Metanephros (tissue), 1 donor: ENCODE data around the gene PCDHGA1. TPM values are rescaled to one million over a fixed set of nuclear protein-coding genes. Genes with fewer than 3 reads are reported as not detected.

ENCODE experiments used
- total RNA-seq: library from RNA; depleted of rRNA; stranded (reverse); fragments of >200 nt; gene quantifications from one replicate; pipeline ENCODE4 v1.2.3, GENCODE V29; 2014

Gene PCDHGA1
- total RNA-seq, 1 donor from 2014 or later: 1.1 TPM

GRCh38 chr5:141397756-141398551, 67.6 kb downstream of the PCDHGA1 start, which contains the start of gene PCDHGB5:
PCDHGB5 (plus strand) TSS chr5:141397947; CDS start chr5:141398128, 181 bp downstream.

DNA sequence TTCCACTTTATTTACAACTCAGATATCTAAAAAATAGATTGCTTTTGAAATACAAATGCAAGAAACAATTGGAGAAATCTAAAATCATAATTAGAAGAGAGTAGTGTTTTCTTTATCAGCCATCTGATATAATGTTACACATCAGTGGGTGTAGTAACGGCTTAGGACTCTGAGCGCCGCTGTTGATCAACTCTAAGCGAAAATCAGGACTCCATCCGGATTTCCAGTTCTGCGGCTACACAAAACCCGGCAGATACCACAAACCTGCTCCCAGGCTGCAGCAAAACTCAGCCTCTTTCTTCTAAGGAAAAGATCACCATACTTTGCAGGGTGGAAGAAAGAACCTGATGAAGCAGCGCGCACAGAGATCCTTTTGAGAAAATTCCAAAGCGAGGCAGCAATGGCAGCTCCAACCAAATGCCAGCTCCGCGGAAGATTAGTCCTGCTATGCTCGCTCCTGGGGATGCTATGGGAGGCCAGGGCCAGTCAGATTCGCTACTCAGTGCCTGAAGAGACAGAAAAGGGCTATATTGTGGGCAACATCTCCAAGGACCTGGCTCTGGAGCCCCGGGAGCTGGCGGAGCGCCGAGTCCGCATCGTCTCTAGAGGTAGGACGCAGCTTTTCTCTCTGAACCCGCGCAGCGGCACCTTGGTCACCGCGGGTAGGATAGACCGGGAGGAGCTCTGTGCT, 72.4 kb downstream of the PCDHGA1 start, which contains the start of gene PCDHGA9:
TSS of gene PCDHGA9 (plus strand) at position 226 of the 691 bp plus-strand sequence. CDS start at position 401, 175 bp downstream.

GRCh38 chr5:141407790-141408505, 77.6 kb downstream of the PCDHGA1 start, which contains the start of gene PCDHGB6:
PCDHGB6 (plus strand) TSS chr5:141408021; CDS start chr5:141408203, 182 bp downstream.

DNA sequence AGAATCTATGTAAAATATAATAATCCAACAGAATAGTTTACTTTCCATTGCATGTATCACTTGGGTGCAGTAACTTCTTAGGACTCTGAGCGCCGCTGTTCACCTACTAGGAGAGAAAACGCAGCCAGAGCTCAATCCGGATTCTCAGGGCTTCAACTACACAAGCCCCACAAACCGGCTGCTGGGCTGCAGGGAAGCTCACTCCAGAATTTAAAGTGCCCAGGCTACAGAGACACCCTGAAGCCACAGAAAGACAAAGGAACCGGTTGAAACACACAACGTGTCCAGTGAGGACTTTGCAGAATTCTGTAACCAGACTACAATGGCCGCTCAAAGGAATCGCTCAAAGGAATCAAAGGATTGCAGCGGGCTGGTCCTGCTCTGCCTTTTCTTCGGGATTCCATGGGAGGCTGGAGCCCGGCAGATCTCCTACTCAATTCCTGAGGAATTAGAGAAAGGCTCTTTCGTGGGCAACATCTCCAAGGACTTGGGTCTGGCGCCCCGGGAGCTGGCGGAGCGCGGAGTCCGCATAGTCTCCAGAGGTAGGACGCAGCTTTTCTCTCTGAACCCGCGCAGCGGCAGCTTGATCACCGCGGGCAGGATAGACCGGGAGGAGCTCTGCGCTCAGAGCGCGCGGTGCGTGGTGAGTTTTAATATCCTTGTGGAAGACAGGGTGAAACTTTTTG, 82.7 kb downstream of the PCDHGA1 start, which contains the start of gene PCDHGA10:
TSS of gene PCDHGA10 (plus strand) at position 134 of the 686 bp plus-strand sequence. CDS start at position 323, 189 bp downstream.

GRCh38 chr5:141417494-141418172, 87.3 kb downstream of the PCDHGA1 start, which contains the start of gene PCDHGB7:
PCDHGB7 (plus strand) TSS chr5:141417677; CDS start chr5:141417860, 183 bp downstream.

DNA sequence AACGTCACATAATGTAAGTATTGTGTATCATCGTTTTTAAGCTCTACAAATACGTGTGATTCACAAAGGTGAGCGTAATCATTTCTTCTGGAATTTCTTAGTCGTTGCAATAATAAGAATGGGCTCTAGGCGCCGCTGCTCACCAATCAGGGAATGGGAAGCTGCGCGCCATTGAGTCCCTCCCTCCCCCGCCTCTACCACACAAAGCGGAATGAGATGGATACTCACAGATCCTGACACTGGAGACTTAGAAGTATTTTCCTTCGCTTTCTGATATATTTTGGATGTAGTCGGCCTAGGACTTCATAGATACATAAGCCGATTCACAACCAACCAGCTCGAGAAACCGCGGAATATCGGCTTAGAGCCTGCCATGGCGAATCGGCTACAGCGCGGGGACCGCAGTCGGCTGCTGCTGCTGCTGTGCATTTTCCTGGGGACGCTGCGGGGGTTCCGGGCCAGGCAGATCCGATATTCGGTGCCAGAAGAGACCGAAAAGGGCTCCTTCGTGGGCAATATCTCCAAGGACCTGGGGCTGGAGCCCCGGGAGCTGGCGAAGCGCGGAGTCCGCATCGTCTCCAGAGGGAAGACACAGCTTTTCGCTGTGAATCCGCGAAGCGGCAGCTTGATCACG, 90.7 kb downstream of the PCDHGA1 start, which contains the start of gene PCDHGA11:
TSS of gene PCDHGA11 (plus strand) at position 197 of the 634 bp plus-strand sequence. CDS start at position 374, 177 bp downstream.

DNA sequence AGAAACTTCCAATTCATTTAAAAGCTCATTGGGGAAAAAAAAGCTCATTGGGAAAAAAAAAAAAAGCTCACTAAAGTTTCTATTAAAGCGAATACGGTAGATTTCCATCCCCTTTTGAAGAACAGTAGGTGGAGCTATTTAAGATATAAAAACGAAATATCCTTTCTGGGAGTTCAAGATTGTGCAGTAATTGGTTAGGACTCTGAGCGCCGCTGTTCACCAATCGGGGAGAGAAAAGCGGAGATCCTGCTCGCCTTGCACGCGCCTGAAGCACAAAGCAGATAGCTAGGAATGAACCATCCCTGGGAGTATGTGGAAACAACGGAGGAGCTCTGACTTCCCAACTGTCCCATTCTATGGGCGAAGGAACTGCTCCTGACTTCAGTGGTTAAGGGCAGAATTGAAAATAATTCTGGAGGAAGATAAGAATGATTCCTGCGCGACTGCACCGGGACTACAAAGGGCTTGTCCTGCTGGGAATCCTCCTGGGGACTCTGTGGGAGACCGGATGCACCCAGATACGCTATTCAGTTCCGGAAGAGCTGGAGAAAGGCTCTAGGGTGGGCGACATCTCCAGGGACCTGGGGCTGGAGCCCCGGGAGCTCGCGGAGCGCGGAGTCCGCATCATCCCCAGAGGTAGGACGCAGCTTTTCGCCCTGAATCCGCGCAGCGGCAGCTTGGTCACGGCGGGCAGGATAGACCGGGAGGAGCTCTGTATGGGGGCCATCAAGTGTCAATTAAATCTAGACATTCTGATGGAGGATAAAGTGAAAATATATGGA, 100.2 kb downstream of the PCDHGA1 start, which contains the start of gene PCDHGA12:
TSS of gene PCDHGA12 (plus strand) at position 176 of the 782 bp plus-strand sequence. CDS start at position 429, 253 bp downstream.

DNA sequence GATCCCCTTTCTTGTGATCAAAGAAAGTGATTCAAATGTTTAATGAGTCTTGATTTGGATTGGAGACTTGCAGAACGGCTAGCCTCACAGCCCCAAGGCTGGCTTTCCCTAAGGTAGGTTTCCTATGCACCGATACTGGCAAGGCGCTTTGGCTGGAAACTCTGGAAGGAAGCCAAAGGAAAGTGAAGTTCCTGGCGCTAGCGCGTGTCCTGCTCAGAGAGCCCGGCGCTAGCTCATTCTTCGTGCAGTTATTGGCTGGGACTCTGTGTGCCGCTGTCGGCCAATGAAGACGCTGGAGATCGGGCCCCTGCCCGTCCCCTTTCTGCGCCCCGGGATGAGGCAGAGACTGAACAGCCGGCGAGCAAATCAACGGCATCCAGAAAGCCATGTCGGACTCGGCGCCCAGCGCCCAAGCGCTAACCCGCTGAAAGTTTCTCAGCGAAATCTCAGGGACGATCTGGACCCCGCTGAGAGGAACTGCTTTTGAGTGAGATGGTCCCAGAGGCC, 145.4 kb downstream of the PCDHGA1 start, which contains the start of gene PCDHGC3:
TSS of gene PCDHGC3 (plus strand) at position 342 of the 507 bp plus-strand sequence. CDS start at position 493, 151 bp downstream.

GRCh38 chr5:141484641-141485311, 154.5 kb downstream of the PCDHGA1 start, which contains the start of gene PCDHGC4:
PCDHGC4 (plus strand) TSS chr5:141485030; CDS start chr5:141485174, 144 bp downstream.

DNA sequence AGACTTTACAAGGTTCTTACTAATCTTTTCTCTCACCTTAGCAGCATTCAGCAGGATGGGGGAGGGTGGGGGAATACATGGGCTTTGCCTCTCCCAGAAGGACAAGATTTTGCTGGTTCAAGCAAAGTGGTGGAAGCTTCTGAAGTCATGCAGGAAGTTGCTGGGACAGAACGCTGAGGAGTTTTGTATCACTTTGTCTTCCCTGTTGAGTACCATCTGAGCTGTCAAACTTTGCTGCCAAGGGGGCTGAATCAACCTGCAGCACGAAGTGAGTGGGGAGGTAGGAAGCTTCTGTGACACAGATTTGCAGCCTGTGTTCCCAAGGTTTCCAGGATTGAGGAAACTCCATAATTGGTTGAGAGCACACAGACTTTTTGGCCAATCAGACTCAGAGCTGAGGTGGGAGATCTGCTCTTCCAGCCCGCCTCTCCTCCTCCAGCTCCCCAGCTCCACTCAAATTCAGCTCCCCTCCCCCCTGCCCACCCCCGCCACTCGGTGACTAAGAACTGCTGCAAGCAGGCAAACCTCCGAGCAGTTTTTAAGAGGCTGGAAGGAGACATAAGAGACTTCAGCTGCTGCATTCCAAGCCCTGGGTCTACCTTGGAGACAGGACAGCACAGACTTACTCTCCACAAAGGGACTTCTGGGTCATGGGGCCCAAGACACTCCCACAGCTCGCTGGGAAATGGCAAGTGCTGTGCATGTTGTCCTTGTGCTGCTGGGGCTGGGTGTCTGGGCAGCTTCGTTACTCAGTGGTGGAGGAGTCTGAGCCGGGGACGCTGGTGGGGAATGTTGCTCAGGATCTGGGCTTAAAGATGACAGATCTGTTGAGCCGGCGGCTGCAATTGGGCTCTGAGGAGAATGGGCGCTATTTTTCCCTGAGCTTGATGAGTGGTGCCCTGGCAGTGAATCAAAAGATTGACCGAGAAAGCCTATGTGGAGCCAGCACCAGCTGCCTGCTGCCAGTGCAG, 158.6 kb downstream of the PCDHGA1 start, which contains the start of gene PCDHGC5:
TSS of gene PCDHGC5 (plus strand) at position 491 of the 971 bp plus-strand sequence. CDS start at position 651, 160 bp downstream.

Other genes starting within 250 kb of the PCDHGA1 start
- 6.2 TPM for gene PCDHB2, start 235.9 kb upstream of the PCDHGA1 start, total RNA-seq
- 5.3 TPM for gene PCDHB3, start 230.0 kb upstream of the PCDHGA1 start, total RNA-seq
- 3.8 TPM for gene PCDHB4, start 208.7 kb upstream of the PCDHGA1 start, total RNA-seq
- gene PCDHB5, start 195.3 kb upstream of the PCDHGA1 start, total RNA-seq: 13.4 TPM
- gene PCDHB6, start 180.5 kb upstream of the PCDHGA1 start, total RNA-seq: 2.2 TPM
- 4.4 TPM for gene PCDHB7, start 157.9 kb upstream of the PCDHGA1 start, total RNA-seq
- 2.6 TPM for gene PCDHB8, start 152.7 kb upstream of the PCDHGA1 start, total RNA-seq
- 7.8 TPM for gene PCDHB16, start 148.1 kb upstream of the PCDHGA1 start, total RNA-seq
- 3.3 TPM for gene PCDHB9, start 143.4 kb upstream of the PCDHGA1 start, total RNA-seq
- gene PCDHB10, start 138.2 kb upstream of the PCDHGA1 start, total RNA-seq: 6.2 TPM
- 8.5 TPM for gene PCDHB11, start 130.9 kb upstream of the PCDHGA1 start, total RNA-seq
- gene PCDHB12, start 121.8 kb upstream of the PCDHGA1 start, total RNA-seq: 9.3 TPM
- 7.9 TPM for gene PCDHB13, start 116.6 kb upstream of the PCDHGA1 start, total RNA-seq
- gene PCDHB14, start 107.2 kb upstream of the PCDHGA1 start, total RNA-seq: 8.6 TPM
- 11.0 TPM for gene PCDHB15, start 85.1 kb upstream of the PCDHGA1 start, total RNA-seq
- gene SLC25A2, start 26.5 kb upstream of the PCDHGA1 start, total RNA-seq: 0.35 TPM
- 76.2 TPM for gene TAF7, start 9.7 kb upstream of the PCDHGA1 start, total RNA-seq
- 10.2 TPM for gene PCDHGA2, start 8.2 kb downstream of the PCDHGA1 start, total RNA-seq
- 4.8 TPM for gene PCDHGA3, start 13.3 kb downstream of the PCDHGA1 start, total RNA-seq
- gene PCDHGB1, start 19.6 kb downstream of the PCDHGA1 start, total RNA-seq: 6.0 TPM
- 6.4 TPM for gene PCDHGA4, start 24.5 kb downstream of the PCDHGA1 start, total RNA-seq
- 8.8 TPM for gene PCDHGB2, start 29.5 kb downstream of the PCDHGA1 start, total RNA-seq
- gene PCDHGA5, start 33.6 kb downstream of the PCDHGA1 start, total RNA-seq: 8.7 TPM
- gene PCDHGB3, start 39.7 kb downstream of the PCDHGA1 start, total RNA-seq: 7.1 TPM
- 10.3 TPM for gene PCDHGA6, start 43.4 kb downstream of the PCDHGA1 start, total RNA-seq
- 8.0 TPM for gene PCDHGA7, start 52.2 kb downstream of the PCDHGA1 start, total RNA-seq
- 14.1 TPM for gene PCDHGB4, start 57.2 kb downstream of the PCDHGA1 start, total RNA-seq
- gene PCDHGA8, start 62.1 kb downstream of the PCDHGA1 start, total RNA-seq: 6.2 TPM
- 14.1 TPM for gene PCDHGB5, start 67.4 kb downstream of the PCDHGA1 start, total RNA-seq
- 9.8 TPM for gene PCDHGA9, start 72.3 kb downstream of the PCDHGA1 start, total RNA-seq
- 12.3 TPM for gene PCDHGB6, start 77.5 kb downstream of the PCDHGA1 start, total RNA-seq
- gene PCDHGA10, start 82.5 kb downstream of the PCDHGA1 start, total RNA-seq: 9.1 TPM
- 15.8 TPM for gene PCDHGB7, start 87.2 kb downstream of the PCDHGA1 start, total RNA-seq
- 10.0 TPM for gene PCDHGA11, start 90.5 kb downstream of the PCDHGA1 start, total RNA-seq
- 10.0 TPM for gene PCDHGA12, start 100.0 kb downstream of the PCDHGA1 start, total RNA-seq
- gene PCDHGC3, start 145.5 kb downstream of the PCDHGA1 start, total RNA-seq: 71.1 TPM
- 9.6 TPM for gene PCDHGC4, start 154.5 kb downstream of the PCDHGA1 start, total RNA-seq
- gene PCDHGC5, start 158.6 kb downstream of the PCDHGA1 start, total RNA-seq: 4.8 TPM